Endodermal cell (in vitro differentiated cells): Measurements from ENCODE around the gene VPS33B. TPM values are rescaled to one million over a fixed set of nuclear protein-coding genes. Genes with fewer than 3 reads are reported as not detected.
A peak's percentile ranks its signal among the peaks of the same experiment; 100 is the strongest.

Experiments used
- DNase-seq: peaks from one replicate; pipeline ENCODE4 v3.0.0-alpha.2; 2017
- H3K27ac ChIP-seq: 2 replicates; pipeline ENCODE4 v1.5.1; 2013; ENCODE audit warnings: mild to moderate bottlenecking, low read depth, low read length, moderate library complexity
- H3K27me3 ChIP-seq: 2 replicates; pipeline ENCODE4 v1.6.1; 2013; ENCODE audit warnings: mild to moderate bottlenecking, low read length, moderate library complexity; ENCODE audit not compliant: insufficient read depth, control insufficient read depth, poor library complexity, severe bottlenecking
- H3K36me3 ChIP-seq: 2 replicates; pipeline ENCODE4 v1.7.0; 2013; ENCODE audit warnings: mild to moderate bottlenecking, low read length, moderate library complexity; ENCODE audit not compliant: control insufficient read depth, insufficient read depth
- H3K4me1 ChIP-seq: one replicate; pipeline ENCODE4 v1.7.0; 2013; ENCODE audit warnings: low read length; ENCODE audit not compliant: control insufficient read depth, insufficient read depth
- H3K4me3 ChIP-seq: 2 replicates; pipeline ENCODE4 v1.5.1; 2013; ENCODE audit warnings: mild to moderate bottlenecking, low read length, moderate library complexity
- H3K9ac ChIP-seq: 2 replicates; pipeline ENCODE4 v1.6.1; 2013; ENCODE audit warnings: mild to moderate bottlenecking, low read length, moderate library complexity; ENCODE audit not compliant: poor library complexity, severe bottlenecking; ENCODE audit errors: extremely low read depth
- H3K9me3 ChIP-seq: 2 replicates; pipeline ENCODE4 v1.6.1; 2013; ENCODE audit warnings: mild to moderate bottlenecking, low read length, moderate library complexity; ENCODE audit not compliant: control insufficient read depth
- H3K27ac Mint-ChIP-seq: 2 replicates; pipeline ENCODE4 v1.8.0; 2020; ENCODE audit warnings: mixed read lengths
- H3K27me3 Mint-ChIP-seq: 2 replicates; pipeline ENCODE4 v1.8.0; 2021; ENCODE audit warnings: mild to moderate bottlenecking, mixed read lengths; ENCODE audit not compliant: insufficient read depth
- H3K36me3 Mint-ChIP-seq: 2 replicates; pipeline ENCODE4 v1.8.0; 2020; ENCODE audit warnings: low read depth, mixed read lengths
- H3K4me1 Mint-ChIP-seq: 2 replicates; pipeline ENCODE4 v1.8.0; 2020; ENCODE audit warnings: mixed read lengths
- H3K4me3 Mint-ChIP-seq: 2 replicates; pipeline ENCODE4 v1.8.0; 2020; ENCODE audit warnings: mild to moderate bottlenecking, moderate library complexity, mixed read lengths
- H3K9me3 Mint-ChIP-seq: 2 replicates; pipeline ENCODE4 v1.8.0; 2020; ENCODE audit warnings: mild to moderate bottlenecking, mixed read lengths
- CTCF ChIP-seq: fragments of 200-600 bp; sonication (generic); conservative IDR thresholded peaks from 2 replicates; pipeline ENCODE4 v1.5.0; 2021; ENCODE audit warnings: antibody characterized with exemption, mild to moderate bottlenecking
- WGBS, 2 experiments: methylation state at CpG; one replicate each; pipeline versions ENCODE4 v1.1.5 to v1.1.7; 2013; ENCODE audit warnings: missing lambda C conversion rate in 2 of 2, mixed read lengths in 1 of 2; ENCODE audit not compliant: insufficient coverage in 1 of 2, insufficient read length in 1 of 2; 5-methylcytosine and 5-hydroxymethylcytosine counted together
- total RNA-seq, 2 donors: library from RNA; stranded (reverse); fragmentation: NEBNext Ultra II Directional in 1 of 2; extraction: Animal tissue kit (Norgen Biotek cat#: 25700) in 1 of 2; gene quantifications; 2 replicates in 1 of 2; 3 replicates in 1 of 2; pipeline ENCODE4 v1.2.1, GENCODE V29; 2021

The VPS33B gene
- total RNA-seq, 2 donors from 2014 or later = 22.4 to 25.0 TPM

GRCh38 chr15:91055548-91056331, 33.3 kb upstream of the VPS33B start:
- H3K36me3 Mint-ChIP-seq = no peaks in the 10 kb centered on the region
- H3K4me3 Mint-ChIP-seq = no peak overlapping the region
- H3K9me3 ChIP-seq = no peaks in the 10 kb centered on the region
- peak; percentile 87 for TF ChIP-seq CTCF
- peak; percentile 91 for DNase-seq
- H3K4me3 ChIP-seq = no peak overlapping the region
- WGBS, 2 experiments = 36 to 37% methylated on average over 10 to 11 of the region's 11 CpGs
- H3K4me1 ChIP-seq = no peaks in the 10 kb centered on the region
- H3K27me3 ChIP-seq = peaks cover 57% of the 10 kb centered on the region
- H3K27ac Mint-ChIP-seq = no peak overlapping the region
- no peak overlapping the region for H3K9ac ChIP-seq
- H3K27ac ChIP-seq = no peak overlapping the region
- H3K27me3 Mint-ChIP-seq = peaks cover 55% of the 10 kb centered on the region
- no peaks in the 10 kb centered on the region for H3K4me1 Mint-ChIP-seq
- no peaks in the 10 kb centered on the region for H3K36me3 ChIP-seq
- peaks cover 2% of the 10 kb centered on the region for H3K9me3 Mint-ChIP-seq

- Mint-ChIP-seq H3K36me3 (no peaks in the 10 kb centered on the region), H3K27ac (no peak overlapping the region), H3K9me3 (peaks cover under 1% of the 10 kb centered on the region), H3K4me1 (no peaks in the 10 kb centered on the region), H3K4me3 (no peak overlapping the region), H3K27me3 (peaks cover 54% of the 10 kb centered on the region)
- Histone ChIP-seq H3K4me3 (no peak overlapping the region), H3K27ac (no peak overlapping the region), H3K27me3 (peaks cover 57% of the 10 kb centered on the region), H3K9me3 (no peaks in the 10 kb centered on the region), H3K4me1 (no peaks in the 10 kb centered on the region), H3K9ac (no peak overlapping the region), H3K36me3 (no peaks in the 10 kb centered on the region)
- no peak for TF ChIP-seq CTCF
- WGBS, 2 experiments = 60 to 76% methylated on average over 1 to 2 of the region's 2 CpGs
- no peak for DNase-seq
Observed at GRCh38 chr15:91054816-91055215, 32.4 kb upstream of the VPS33B start.

GRCh38 chr15:91051248-91051647, 28.9 kb upstream of the VPS33B start:
- no peaks in the 10 kb centered on the region for H3K4me1 Mint-ChIP-seq
- H3K27me3 Mint-ChIP-seq = peaks cover 38% of the 10 kb centered on the region
- no peaks in the 10 kb centered on the region for H3K4me1 ChIP-seq

More at GRCh38 chr15:91051248-91051647, 28.9 kb upstream of the VPS33B start:
- H3K9me3 ChIP-seq = no peaks in the 10 kb centered on the region
- WGBS, 2 experiments = 73 to 74% methylated on average over 5 to 7 of the region's 8 CpGs
- H3K4me3 Mint-ChIP-seq = no peak overlapping the region
- H3K27ac ChIP-seq = no peak overlapping the region
- peaks cover 32% of the 10 kb centered on the region for H3K27me3 ChIP-seq
- no peak for TF ChIP-seq CTCF
- H3K4me3 ChIP-seq = no peak overlapping the region
- H3K36me3 Mint-ChIP-seq = no peaks in the 10 kb centered on the region
- no peak overlapping the region for H3K27ac Mint-ChIP-seq
- H3K9me3 Mint-ChIP-seq = no peaks in the 10 kb centered on the region
- no peak for DNase-seq
- no peaks in the 10 kb centered on the region for H3K36me3 ChIP-seq
- H3K9ac ChIP-seq = no peak overlapping the region
